SIG-M5 (cell line): ENCODE measurements around the gene DCAF17.
"Not testable (repeated sequence)": the region's sequence is repeated elsewhere in the genome, so short reads cannot be mapped to it uniquely, and the experiment has no call there.

Source experiments
- DNase-seq: peaks from one replicate; lab custom pipeline; 2025; lab: John Stamatoyannopoulos, UW

DCAF17 gene

GRCh38 chr2:171459498-171459897 lies 25.5 kb downstream of the DCAF17 start:
- DNase-seq = no peak

- no peak for DNase-seq
These were observed 26.5 kb downstream of the DCAF17 start for GRCh38 chr2:171460537-171460936.

GRCh38 chr2:171469176-171469575 lies 35.1 kb downstream of the DCAF17 start:
- DNase-seq = no peak

GRCh38 chr2:171470129-171470528 lies 36.1 kb downstream of the DCAF17 start:
- DNase-seq = no peak

- DNase-seq = no peak
These were observed 42.0 kb downstream of the DCAF17 start for GRCh38 chr2:171475979-171476378.

GRCh38 chr2:171478345-171478744 lies 44.3 kb downstream of the DCAF17 start:
- DNase-seq = no peak

GRCh38 chr2:171479154-171479814 lies 45.3 kb downstream of the DCAF17 start:
- DNase-seq = no peak

- no peak for DNase-seq
These were observed 46.9 kb downstream of the DCAF17 start for GRCh38 chr2:171480908-171481307.

GRCh38 chr2:171482308-171482707 lies 48.3 kb downstream of the DCAF17 start:
- DNase-seq = no peak

- DNase-seq = no peak
These were observed 48.9 kb downstream of the DCAF17 start for GRCh38 chr2:171482877-171483276.

- no peak for DNase-seq
These were observed 49.8 kb downstream of the DCAF17 start for GRCh38 chr2:171483793-171484192.

- no peak for DNase-seq
These were observed 51.1 kb downstream of the DCAF17 start for GRCh38 chr2:171485116-171485515.

- DNase-seq = no peak
These were observed 53.2 kb downstream of the DCAF17 start for GRCh38 chr2:171487201-171487600.

- no peak for DNase-seq
These were observed 53.8 kb downstream of the DCAF17 start for GRCh38 chr2:171487803-171488259.

GRCh38 chr2:171490577-171490976 lies 56.6 kb downstream of the DCAF17 start:
- no peak for DNase-seq

GRCh38 chr2:171491292-171491691 lies 57.3 kb downstream of the DCAF17 start:
- no peak for DNase-seq

GRCh38 chr2:171492664-171493063 lies 58.6 kb downstream of the DCAF17 start:
- no peak for DNase-seq

- DNase-seq = not testable (repeated sequence)
These were observed 63.6 kb downstream of the DCAF17 start for GRCh38 chr2:171497664-171498063.

- no peak for DNase-seq
These were observed 71.3 kb downstream of the DCAF17 start for GRCh38 chr2:171505374-171505773.

GRCh38 chr2:171509945-171510731 lies 76.1 kb downstream of the DCAF17 start:
- DNase-seq = no peak

- DNase-seq = no peak
These were observed 78.0 kb downstream of the DCAF17 start for GRCh38 chr2:171512014-171512413.

- DNase-seq = no peak
These were observed 78.7 kb downstream of the DCAF17 start for GRCh38 chr2:171512683-171513195.

- DNase-seq = no peak
These were observed 79.7 kb downstream of the DCAF17 start for GRCh38 chr2:171513719-171514160.
